Mesothelial cell of epicardium (in vitro differentiated cells): ENCODE results near the gene RIMBP2. TPM values are rescaled to one million over a fixed set of nuclear protein-coding genes. Genes with fewer than 3 reads are reported as not detected.

Source experiments
- DNase-seq, 2 experiments: peaks; one replicate each; pipeline ENCODE4 v3.0.0; 2021; ENCODE audit warnings: low spot score in 2 of 2; ENCODE audit not compliant: unreplicated experiment in 2 of 2
- H3K27ac Mint-ChIP-seq: 2 replicates; pipeline ENCODE4 v1.8.0; 2021; ENCODE audit warnings: mixed read lengths
- H3K27me3 Mint-ChIP-seq: 2 replicates; pipeline ENCODE4 v1.8.0; 2021; ENCODE audit warnings: low read depth, mixed read lengths
- H3K36me3 Mint-ChIP-seq: 2 replicates; pipeline ENCODE4 v1.8.0; 2021; ENCODE audit warnings: mixed read lengths
- H3K4me1 Mint-ChIP-seq: 2 replicates; pipeline ENCODE4 v1.8.0; 2021; ENCODE audit warnings: mixed read lengths
- H3K4me3 Mint-ChIP-seq: 2 replicates; pipeline ENCODE4 v1.8.0; 2021; ENCODE audit warnings: mild to moderate bottlenecking, moderate library complexity, mixed read lengths
- H3K9me3 Mint-ChIP-seq: 2 replicates; pipeline ENCODE4 v1.8.0; 2021; ENCODE audit warnings: mixed read lengths
- total RNA-seq: library from RNA; stranded (reverse); gene quantifications from 3 replicates; pipeline ENCODE4 v1.2.1, GENCODE V29; 2021
- TF ChIP-seq, protein P1 (sequence below): fragments of 200-600 bp; sonication (generic); IDR thresholded peaks from one replicate; pipeline ENCODE4 v1.5.0; 2021; ENCODE audit warnings: antibody characterized with exemption; ENCODE audit not compliant: unreplicated experiment

RIMBP2 gene
- total RNA-seq, 1 donor from 2014 or later, result 8.6 TPM

DNA sequence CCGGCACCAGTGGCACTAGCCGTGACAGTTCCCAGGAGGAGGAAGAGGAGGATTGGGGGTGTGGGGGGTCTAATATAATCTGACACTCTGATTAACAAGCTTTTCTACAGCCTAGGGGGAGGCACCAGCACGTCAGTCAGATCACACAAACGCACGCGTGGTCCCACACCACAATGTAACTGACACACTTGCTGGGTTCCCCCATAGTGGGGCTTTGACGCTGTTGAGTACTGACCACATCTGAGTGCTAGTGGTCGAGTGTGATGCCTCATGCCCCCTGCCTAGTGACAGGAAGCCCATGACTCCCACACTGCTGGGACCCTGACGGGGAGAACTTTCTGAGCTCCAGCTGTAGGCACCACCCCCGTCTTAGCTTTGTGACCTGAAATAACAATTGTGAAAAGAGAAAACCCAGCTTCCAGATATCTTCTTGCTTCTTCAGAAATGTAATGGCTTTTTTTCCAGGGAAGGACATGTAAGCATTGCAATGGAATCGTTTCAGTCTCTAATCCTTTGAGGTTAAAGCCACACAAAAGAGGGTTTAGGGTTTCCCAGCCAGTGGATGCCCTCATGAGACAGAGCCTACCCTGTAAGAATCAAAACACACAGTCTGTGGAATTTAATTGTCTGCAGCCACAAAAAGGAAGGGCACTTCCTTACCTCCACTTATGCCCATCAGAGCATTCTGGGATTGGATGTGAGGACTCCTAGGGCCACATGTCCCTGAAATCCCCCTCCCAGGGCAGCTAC, 194.5 kb downstream of the RIMBP2 start:
- Mint-ChIP-seq H3K4me3 (no peak overlapping the region), H3K27ac (no peak overlapping the region), H3K9me3 (peaks cover 2% of the 10 kb centered on the region), H3K4me1 (no peaks in the 10 kb centered on the region), H3K27me3 (peaks cover 13% of the 10 kb centered on the region), H3K36me3 (no peaks in the 10 kb centered on the region)
- TF ChIP-seq, protein P1, sequence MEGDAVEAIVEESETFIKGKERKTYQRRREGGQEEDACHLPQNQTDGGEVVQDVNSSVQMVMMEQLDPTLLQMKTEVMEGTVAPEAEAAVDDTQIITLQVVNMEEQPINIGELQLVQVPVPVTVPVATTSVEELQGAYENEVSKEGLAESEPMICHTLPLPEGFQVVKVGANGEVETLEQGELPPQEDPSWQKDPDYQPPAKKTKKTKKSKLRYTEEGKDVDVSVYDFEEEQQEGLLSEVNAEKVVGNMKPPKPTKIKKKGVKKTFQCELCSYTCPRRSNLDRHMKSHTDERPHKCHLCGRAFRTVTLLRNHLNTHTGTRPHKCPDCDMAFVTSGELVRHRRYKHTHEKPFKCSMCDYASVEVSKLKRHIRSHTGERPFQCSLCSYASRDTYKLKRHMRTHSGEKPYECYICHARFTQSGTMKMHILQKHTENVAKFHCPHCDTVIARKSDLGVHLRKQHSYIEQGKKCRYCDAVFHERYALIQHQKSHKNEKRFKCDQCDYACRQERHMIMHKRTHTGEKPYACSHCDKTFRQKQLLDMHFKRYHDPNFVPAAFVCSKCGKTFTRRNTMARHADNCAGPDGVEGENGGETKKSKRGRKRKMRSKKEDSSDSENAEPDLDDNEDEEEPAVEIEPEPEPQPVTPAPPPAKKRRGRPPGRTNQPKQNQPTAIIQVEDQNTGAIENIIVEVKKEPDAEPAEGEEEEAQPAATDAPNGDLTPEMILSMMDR, result no peak
- DNase-seq, result no peak

DNA sequence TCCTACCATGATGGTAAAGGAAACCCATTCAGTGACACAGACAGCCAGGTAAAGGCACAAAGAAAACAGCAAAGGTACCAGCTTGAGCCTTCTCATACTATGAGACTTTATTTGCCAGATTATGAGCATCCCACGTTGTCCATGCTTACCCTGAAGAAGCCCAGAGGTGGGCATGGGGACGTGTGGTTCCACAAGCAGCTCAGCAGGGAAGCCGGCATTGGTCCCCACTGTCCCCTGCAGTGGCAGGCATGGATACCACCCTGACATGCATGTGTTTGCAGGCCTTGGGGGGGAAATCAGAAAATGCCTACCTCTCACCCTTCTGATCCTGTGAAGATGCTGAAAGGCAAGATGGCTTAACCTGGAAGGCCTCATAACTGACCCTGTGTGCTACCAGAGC, 195.3 kb downstream of the RIMBP2 start:
- Mint-ChIP-seq H3K36me3 (no peaks in the 10 kb centered on the region), H3K27ac (no peak overlapping the region), H3K4me3 (no peak overlapping the region), H3K4me1 (no peaks in the 10 kb centered on the region), H3K27me3 (peaks cover 13% of the 10 kb centered on the region), H3K9me3 (peaks cover 9% of the 10 kb centered on the region)
- TF ChIP-seq, protein P1, result no peak
- DNase-seq, result no peak

DNA sequence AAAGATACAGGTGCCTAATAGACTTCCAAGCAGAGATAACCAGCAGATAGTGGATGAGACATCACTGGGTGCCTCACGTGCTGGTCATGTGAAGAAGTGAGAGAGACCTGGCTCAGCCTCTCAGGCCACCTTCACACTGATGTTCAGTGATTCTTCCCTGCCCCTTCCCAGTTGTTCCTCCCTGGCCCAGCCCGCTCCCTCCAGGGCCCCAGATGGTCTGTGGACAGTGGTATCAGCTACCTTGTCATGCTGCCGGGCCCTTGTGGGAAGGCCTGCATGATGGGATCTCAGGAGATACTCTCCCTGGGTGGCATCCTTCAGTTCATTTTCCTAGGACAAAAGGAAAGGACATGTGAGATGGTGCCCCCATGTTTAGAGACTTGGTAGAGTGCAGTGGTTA, 198.5 kb downstream of the RIMBP2 start:
- Mint-ChIP-seq H3K4me1 (no peaks in the 10 kb centered on the region), H3K36me3 (no peaks in the 10 kb centered on the region), H3K9me3 (peaks cover 10% of the 10 kb centered on the region), H3K27me3 (peaks cover 14% of the 10 kb centered on the region), H3K27ac (no peak overlapping the region), H3K4me3 (no peak overlapping the region)
- TF ChIP-seq, protein P1, result no peak
- no peak for DNase-seq

DNA sequence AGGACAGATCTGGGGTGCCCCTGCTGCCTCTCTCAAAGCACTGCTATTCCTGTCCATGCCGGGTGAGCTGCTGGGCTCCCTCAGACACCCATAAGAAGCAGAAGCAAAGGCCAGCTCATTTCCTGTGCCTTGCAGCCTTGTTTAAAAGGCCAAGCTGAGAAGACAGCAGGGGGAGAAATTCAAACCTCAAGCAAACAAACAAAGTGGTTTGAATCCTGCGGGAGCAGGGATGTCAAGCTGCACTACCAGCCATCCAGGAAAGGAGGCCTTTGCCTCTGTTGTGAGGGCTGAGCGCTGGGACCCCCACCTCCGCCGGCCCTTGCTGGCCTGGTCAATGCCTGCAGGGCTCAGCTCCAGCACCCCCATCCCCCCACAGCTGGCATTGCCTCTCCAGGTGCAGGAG, 201.9 kb downstream of the RIMBP2 start:
- TF ChIP-seq, protein P1, result no peak
- H3K27me3 Mint-ChIP-seq, result peaks cover 7% of the 10 kb centered on the region
- no peak for DNase-seq
- no peaks in the 10 kb centered on the region for H3K36me3 Mint-ChIP-seq
- no peak overlapping the region for H3K4me3 Mint-ChIP-seq
- no peak overlapping the region for H3K27ac Mint-ChIP-seq
- H3K4me1 Mint-ChIP-seq, result no peaks in the 10 kb centered on the region
- peaks cover 10% of the 10 kb centered on the region for H3K9me3 Mint-ChIP-seq

DNA sequence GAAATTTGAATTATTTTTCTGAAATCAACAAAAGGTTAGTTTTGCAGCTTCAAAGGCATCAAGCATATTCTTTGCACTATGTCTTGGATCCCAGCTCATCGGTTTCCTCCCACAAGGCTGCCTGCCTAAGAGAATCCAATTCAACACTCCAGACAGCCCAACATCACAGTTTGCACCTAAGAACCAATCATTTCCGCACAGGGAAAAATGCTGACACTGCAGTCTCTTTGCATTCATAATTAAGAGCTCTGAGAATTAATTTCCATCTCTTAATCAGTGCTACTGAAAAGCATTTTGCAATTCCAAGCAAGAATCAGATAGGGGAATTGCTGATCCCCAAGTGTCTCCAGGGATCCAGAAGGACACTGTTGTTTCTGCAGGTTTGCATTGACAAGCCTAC, 202.5 kb downstream of the RIMBP2 start:
- no peak overlapping the region for H3K4me3 Mint-ChIP-seq
- H3K9me3 Mint-ChIP-seq, result peaks cover 10% of the 10 kb centered on the region
- no peak for DNase-seq
- H3K27me3 Mint-ChIP-seq, result peaks cover 7% of the 10 kb centered on the region
- TF ChIP-seq, protein P1, result no peak
- H3K27ac Mint-ChIP-seq, result no peak overlapping the region
- H3K36me3 Mint-ChIP-seq, result no peaks in the 10 kb centered on the region
- no peaks in the 10 kb centered on the region for H3K4me1 Mint-ChIP-seq
